ENCODE results near the gene PAX5.

PAX5 gene

DNA sequence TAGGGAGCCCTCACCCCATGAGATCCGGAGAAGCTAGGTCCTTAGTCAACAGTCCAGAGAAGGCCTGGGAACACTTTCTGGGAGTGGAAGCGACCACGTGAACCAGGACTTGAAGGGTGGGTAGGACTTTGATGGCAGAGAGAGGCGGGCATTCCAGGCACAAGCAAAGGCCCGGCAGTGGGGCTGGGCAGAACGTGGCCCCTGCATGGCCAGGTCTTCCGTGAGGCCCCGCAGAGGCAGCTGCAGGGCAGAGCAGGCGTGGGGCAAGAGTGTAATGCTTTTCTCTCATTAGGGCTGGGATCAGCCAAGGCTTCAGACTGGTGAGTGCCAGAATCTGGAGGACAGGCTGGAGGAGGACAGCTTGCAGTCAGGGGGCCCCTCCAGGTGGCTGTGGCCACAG is 184.1 kb downstream of the PAX5 start:
- no peak for DNase-seq

GRCh38 chr9:36848946-36849345 is 185.1 kb downstream of the PAX5 start:
- DNase-seq = no peak

DNA sequence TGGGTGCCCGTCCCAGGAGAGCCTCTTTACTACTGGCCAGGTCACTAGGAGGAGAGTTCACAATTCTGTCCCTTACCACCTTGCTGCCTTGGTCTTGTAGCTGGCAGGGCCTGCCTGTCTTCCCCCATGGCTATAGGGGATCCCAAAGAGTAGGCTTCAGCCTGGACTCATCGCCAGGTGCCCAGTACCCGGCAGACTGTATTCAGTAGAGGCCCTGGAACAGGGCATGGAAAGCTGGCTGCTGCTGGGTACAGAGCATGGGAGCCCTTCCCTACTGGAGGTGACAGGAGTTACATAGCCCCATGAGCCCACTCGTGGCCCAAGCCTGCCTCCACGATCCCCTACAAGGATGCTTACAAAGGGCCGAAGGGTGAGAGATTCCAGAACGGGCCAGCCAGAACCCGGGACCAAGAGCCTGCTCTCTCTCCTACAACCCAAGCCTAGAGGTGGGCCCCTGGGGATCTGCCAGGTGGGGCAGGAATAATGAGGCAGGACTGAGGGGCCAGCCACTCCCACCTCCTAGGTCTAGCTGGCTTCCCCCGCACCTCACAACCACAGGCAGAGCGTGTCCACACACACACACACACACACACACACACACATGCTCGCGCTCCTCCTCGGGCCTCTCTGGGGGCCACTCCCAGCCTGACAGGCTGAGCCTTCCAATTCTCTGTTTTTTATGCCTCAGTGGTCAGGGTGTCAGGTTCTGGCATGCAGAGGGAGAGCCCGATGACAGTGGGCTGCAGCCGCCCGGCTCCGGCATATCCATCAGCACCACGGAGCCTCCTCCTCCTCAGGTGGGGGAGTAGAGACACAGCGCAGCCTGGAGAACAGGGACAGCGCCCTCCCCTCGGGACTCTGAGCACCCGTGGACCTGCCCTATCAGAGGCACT is 186.0 kb downstream of the PAX5 start:
- DNase-seq = no peak

- DNase-seq = no peak
These were observed 187.4 kb downstream of the PAX5 start for GRCh38 chr9:36846621-36847020.

DNA sequence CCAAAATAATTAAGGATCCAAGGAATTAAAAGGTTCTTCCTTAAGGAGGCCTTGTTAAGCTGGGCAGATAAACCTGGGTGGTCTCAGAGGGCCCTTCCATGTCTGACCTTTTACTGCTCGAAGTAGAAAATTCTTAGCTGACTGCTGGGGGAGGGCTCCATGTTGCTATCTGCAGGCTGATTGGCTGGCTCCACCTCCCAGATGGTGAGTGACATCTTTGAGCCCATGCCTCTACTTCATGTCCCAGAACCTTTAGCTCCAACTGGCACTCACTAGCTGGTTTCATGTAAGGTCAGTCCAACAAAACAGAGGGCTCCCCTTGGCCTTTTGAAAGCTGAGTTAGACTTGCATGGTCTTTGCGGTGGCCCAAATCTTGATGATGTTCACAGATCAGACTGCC is 188.2 kb downstream of the PAX5 start:
- no peak for DNase-seq

DNA sequence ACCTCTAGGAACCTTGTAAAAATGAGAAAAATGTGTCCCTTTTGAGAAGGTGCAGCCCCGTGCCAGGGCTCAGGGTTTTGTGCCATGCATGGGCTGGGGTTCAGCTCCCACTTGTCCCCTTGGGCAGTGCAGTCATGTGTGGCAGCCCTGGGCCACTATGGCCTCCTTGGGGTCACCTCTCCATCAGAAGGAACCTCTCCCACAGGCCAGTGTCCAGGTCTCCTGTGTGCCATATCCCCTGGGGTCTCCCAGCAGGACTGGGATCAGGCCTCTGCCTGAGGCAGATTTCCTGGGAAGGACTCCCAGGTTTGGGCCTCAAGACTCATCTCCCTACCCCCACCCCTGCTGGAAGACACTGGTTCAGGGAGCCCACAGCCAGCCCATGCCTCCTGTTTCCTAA is 189.1 kb downstream of the PAX5 start:
- DNase-seq = no peak

GRCh38 chr9:36843964-36844363 is 190.1 kb downstream of the PAX5 start:
- DNase-seq = no peak

DNA sequence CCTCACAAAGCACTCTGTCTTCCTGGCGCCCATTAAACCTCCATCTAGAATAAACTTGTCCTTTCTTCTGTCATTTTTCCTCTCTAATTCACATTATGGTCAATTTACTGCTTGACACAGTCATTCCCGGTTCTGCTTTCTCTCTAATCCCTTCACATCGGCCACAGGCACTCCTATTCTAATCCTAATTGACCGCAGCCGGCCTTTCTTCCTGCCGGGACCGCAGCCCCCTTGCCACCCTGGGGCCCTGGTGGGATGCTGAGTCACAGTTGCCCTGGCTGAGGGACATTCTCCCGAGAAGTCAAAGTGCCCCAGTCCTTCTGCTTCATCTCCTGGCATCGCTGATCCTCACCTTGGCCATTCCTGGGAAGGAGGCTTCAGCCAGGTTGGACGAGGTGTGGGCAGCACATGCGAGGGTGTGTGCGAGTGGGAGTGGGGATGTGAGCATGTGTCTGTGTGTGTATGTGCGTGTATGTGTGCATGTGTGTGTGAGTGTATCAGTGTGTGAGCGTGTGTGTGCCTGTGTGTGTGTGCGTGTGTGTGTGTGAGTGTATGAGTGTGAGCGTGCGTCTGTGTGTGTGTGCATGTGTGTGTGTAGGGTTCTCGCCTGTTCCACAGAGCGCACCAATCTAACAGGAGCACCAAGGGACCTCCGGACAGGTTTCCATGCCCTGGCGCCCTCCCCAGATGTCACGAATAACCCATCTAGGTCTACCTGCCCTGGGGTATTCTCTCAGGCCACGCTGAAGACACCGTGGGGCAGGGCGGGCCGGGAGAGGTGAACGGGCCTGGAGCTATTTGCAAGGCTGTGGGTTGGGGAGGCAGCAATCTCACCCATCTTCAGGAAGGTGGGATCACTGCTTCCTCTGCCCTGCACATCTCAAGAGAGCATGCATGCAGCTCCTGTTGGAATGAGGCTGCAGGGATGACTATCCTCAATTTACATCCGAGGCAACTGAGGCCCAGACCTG is 191.2 kb downstream of the PAX5 start:
- no peak for DNase-seq

DNA sequence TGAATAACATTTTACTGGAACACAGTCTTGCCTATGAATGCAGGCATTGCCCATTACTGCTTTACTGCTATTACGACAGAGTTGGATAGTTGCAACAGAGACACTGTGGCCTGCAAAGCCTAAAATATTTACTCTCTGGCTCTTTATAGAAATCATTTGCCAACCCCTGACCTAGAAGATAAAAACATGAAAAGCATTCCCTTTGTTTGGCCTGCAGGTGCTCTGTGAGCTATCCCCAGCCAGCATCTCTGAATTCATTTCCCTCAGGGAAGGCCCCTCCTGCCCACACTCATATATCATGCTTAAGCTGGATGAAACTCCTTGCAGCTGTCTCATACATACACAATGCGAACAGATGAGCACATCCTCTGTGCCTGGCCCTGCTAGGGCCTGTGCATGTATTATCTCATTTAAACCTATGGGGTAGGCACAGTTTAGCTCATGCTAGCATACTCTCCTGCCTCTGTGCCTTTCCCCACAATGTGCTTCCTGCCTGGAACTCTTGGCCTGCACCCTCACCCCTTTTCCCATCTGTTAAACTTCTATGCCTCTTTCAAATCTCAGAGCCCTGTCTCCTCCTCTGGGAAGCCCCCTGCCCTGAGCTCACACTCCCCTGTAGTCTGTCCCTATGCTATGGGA is 193.1 kb downstream of the PAX5 start:
- no peak for DNase-seq

GRCh38 chr9:36839131-36839885 is 194.8 kb downstream of the PAX5 start:
- no peak for DNase-seq

DNA sequence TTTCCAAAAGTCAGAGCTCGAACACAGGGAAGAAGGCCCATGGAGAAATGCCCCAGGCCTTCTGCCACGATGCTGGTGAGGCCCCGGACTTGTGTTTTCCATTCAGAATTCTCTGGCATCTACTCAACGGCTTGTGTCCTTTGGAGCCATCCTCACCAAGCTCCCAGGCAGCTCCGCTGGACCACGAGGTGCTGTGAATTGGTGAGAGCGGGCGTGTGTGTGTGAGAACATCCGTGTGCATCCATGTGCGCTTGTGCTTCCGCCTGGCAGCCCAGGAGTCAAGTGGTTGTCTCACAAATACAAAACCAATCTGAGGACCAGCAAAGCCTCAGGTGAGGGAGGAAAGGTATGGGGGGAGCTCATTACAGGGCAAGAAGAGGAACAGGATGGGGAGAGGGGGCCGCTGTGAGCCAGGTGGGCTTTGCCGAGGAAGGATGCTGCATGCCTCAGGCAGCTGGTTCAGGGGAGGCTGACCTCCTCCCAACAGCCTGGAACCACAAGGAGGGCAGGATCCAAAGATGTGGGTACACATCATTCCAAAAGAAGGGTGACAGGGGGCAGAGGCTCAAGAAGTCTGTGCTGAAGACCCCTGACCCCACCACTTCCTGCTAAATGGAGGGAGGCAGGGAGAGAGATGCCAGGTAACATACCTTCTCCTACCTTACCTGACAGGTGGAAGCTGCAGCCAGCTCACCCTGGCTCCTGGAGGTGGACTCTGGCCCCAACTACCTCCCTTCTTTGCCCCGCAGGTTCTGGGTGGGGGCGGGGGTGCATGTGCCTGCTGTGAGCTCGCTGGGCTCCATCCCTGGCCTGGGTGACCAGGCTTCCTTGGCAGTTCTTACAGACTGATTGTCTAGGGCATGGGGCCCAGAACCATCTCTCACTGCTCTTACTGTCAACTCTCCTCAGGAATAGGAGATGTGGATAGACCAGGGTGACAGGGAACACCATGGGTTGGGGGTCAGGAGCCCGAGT is 196.3 kb downstream of the PAX5 start:
- no peak for DNase-seq

DNA sequence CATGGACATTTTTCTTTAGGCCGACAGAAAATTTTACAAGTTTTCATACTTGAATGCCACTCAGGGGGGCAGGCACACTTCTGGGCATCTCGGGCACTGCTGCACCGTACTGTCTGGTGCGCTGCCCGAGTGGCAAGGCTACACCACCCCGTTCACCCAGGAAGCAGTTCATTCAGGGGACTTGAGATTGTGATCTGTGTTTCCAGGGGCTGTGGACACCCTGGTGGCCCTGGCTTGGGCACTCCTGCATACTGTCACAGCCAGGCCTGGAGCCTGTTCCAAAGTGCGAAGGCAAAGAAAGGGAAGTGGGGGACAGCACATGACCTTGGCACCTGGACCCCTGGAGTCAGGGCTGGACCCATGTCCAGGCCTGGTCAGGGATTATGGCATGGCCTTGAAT is 197.6 kb downstream of the PAX5 start:
- no peak for DNase-seq

DNA sequence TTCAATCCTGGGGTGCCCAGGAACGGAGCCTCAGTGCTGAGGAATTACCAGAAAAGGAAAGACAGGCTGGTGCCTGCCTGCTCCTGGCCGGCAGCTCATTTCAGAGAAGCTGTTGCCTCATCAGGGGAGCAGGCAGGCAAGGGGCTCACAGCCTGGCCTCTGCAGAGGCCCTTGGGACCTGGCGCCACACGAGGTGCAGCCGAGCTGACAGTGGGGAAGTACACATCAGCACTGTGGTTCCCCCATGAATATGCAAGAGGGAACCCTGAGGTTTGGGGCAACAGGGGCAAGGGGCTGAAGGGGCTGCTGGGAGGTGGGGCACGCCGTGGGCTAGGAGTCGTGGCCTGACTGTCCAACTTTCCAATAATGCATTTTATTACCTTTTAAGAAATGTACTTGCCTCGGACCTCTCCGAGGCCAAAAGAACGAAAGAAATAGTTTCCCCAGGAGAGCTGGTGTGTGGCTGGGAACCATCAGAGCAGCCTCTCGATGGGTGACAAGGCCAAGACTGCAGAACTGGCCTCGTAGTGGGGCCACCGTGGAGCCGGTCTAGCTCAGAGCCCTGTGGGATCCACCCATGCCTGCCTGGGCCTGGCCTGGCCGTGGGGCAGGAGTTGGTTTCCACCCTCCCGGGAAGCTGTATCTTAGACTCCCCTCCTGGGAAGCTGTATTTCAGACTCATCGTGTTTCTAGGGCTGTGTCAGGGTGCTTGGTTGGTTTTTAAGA is 198.6 kb downstream of the PAX5 start:
- DNase-seq = no peak

GRCh38 chr9:36834736-36835135 is 199.3 kb downstream of the PAX5 start:
- DNase-seq = no peak

GRCh38 chr9:36833954-36834353 is 200.1 kb downstream of the PAX5 start:
- peak; percentile 49 for DNase-seq

DNA sequence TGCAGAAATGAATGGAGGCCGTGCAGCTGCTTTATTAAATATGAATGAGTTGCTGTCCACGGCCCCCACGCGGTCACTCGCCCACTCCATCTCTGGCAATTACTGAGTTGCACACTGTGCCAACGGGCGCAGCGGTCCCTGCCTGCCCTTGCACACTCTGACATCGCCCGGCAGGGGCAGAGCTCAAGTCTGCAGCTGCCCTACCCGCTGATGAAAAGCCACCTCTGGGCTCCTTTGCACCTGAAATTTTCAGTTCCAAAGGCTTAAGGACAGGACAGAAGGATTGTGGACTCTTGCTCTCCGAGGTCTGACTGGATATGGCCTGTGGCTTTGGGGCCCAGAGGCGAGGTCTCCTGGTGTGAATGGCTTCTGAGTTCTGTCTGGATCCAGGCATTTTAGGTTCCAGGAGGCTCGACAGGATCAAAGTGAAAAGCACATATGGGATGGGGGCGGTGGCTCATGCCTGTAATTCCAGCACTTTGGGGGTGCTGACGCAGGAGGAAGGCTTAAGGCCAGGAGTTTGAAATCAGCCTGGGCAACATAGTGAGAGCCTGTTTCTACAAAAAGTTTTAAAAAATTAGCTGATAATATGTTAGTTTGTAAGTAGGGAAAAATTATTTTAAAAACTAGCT is 201.8 kb downstream of the PAX5 start:
- DNase-seq = no peak

DNA sequence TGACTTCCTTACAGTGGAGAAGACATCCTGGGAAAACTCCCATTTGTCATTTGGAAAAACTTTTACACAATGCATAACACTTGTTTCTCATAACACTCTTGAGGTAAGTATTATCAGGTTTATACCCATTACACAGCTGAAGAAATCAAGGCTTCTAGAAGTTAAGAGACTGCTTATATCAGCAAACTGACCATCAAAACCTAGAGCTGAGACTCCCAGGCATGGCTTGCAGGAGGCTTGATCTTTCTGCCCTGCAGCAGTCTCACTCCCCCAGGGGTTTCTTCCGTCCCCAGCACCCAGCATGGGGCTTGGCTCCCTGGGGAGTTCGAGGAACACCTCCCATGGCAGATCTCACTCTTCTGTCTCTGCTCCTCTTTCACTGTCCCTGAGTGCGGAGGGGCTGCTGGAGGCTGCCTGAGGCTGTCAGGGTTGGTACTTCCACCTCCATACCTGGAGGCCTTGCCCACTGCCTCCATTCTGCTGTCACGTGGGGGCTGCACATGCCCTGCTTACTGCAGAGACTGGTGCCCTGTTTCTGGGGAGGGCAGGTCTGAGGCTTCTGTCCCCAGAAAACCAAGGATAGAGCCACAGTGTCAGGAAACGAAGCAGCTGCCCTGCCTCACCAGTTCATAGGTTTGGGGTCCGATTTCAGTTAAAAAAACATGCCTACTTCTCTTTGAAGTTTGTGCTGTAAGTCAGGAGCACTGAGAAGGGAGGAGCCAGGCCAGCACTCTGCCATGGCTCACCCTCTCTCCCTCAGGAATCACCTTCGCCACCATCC is 202.5 kb downstream of the PAX5 start:
- DNase-seq = no peak

DNA sequence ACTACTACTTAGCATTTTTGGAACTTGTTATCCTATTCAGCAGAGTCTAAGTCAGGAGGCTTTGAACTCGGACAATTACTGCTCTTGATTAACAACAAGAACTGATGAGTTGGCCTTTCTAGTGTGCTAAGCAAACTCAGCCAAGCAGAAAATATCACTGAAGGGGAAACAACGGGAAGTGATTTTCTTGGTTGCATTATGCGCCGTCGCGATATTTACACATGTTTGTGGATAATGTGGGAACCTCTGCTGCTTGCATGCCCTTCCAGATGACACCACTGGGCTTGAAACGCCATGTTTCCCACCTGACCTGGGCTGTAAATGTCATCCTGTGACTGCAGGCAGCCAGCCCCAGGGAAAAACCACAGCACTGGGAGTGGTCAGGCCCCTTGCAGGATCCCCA is 205.5 kb downstream of the PAX5 start:
- no peak for DNase-seq

GRCh38 chr9:36827593-36827992 is 206.5 kb downstream of the PAX5 start:
- no peak for DNase-seq

Data from 8988T (cell line).